ENCODE measurements around the gene CAMTA1.

DNA sequence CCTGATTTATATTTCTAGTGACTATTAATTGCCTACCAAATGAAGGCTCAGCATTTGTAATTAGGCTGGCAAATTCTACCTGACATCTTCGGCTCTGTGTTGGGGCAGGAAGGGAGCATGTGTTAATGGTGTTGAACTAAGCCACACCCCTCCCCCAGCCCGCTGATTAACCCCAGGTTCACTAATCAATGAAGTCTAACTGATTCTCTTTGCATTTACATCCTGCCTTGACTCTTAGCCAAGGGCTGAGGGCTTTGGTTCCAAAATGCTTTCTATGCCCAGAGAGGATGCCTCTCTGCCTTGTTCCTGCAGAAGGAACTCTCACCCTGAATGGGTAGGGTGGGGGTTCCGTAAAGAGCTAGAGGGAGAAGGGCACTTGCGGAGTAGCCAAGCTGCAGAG, 393.1 kb downstream of the CAMTA1 start:
- TF ChIP-seq, protein P1, sequence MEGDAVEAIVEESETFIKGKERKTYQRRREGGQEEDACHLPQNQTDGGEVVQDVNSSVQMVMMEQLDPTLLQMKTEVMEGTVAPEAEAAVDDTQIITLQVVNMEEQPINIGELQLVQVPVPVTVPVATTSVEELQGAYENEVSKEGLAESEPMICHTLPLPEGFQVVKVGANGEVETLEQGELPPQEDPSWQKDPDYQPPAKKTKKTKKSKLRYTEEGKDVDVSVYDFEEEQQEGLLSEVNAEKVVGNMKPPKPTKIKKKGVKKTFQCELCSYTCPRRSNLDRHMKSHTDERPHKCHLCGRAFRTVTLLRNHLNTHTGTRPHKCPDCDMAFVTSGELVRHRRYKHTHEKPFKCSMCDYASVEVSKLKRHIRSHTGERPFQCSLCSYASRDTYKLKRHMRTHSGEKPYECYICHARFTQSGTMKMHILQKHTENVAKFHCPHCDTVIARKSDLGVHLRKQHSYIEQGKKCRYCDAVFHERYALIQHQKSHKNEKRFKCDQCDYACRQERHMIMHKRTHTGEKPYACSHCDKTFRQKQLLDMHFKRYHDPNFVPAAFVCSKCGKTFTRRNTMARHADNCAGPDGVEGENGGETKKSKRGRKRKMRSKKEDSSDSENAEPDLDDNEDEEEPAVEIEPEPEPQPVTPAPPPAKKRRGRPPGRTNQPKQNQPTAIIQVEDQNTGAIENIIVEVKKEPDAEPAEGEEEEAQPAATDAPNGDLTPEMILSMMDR (IDR thresholded peaks at IDR 0.05; ENCODE audit: low read depth, low read length, missing input control), result no peak
- TF ChIP-seq GABPA (IDR thresholded peaks at IDR 0.05 in 1 of 2, conservative IDR thresholded peaks at IDR 0.05 in 1 of 2) (no peak), RAD21 (IDR thresholded peaks at IDR 0.05) (no peak)

All from liver (tissue), 3 donors.